Neural progenitor cell (in vitro differentiated cells): ENCODE measurements around the gene RFX3.
A peak's percentile ranks its signal among the peaks of the same experiment; 100 is the strongest.

ENCODE experiments used
- EZH2 ChIP-seq: fragments of 200-600 bp; sonication (generic); IDR thresholded peaks from 2 replicates; pipeline ENCODE4 v1.6.1; 2017; ENCODE audit warnings: antibody characterized with exemption, mild to moderate bottlenecking, moderate library complexity
- TF ChIP-seq, protein P1 (sequence below): fragments of 200-600 bp; sonication (generic); IDR thresholded peaks from 2 replicates; pipeline ENCODE4 v1.5.1; 2017; ENCODE audit warnings: antibody characterized with exemption, mild to moderate bottlenecking

DNA sequence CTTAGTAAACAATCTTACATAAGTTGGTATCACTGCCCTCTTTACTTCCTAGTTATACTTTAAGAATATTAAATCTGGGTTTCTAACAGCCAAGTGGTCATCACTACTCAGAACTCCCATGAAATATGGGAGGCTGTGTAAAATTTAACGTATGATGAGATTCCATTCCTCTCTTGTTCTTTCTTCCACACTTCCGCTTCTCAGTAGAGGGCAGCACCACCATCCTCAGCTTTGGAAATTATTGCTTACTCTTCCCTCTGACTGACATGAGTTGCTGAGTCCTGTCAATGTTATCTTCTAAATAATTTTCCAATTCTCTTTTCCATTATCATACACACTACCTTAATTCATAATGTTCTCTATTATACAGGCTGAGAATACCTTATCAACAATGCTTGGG lies 194.0 kb downstream of the RFX3 start:
- TF ChIP-seq, protein P1, sequence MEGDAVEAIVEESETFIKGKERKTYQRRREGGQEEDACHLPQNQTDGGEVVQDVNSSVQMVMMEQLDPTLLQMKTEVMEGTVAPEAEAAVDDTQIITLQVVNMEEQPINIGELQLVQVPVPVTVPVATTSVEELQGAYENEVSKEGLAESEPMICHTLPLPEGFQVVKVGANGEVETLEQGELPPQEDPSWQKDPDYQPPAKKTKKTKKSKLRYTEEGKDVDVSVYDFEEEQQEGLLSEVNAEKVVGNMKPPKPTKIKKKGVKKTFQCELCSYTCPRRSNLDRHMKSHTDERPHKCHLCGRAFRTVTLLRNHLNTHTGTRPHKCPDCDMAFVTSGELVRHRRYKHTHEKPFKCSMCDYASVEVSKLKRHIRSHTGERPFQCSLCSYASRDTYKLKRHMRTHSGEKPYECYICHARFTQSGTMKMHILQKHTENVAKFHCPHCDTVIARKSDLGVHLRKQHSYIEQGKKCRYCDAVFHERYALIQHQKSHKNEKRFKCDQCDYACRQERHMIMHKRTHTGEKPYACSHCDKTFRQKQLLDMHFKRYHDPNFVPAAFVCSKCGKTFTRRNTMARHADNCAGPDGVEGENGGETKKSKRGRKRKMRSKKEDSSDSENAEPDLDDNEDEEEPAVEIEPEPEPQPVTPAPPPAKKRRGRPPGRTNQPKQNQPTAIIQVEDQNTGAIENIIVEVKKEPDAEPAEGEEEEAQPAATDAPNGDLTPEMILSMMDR, result peak; percentile 59
- no peak for TF ChIP-seq EZH2
